Activated CD8-positive, alpha-beta memory T cell treated with anti-CD3 and anti-CD28 coated beads, Interleukin-2, amount 50 U/mL, for 24 hours (primary cell): Measurements from ENCODE around the gene XPO6.
"Not testable (repeated sequence)": the region's sequence is repeated elsewhere in the genome, so short reads cannot be mapped to it uniquely, and the experiment has no call there.

Source experiments
- DNase-seq: peaks from one replicate; pipeline ENCODE4 v3.0.0-alpha.2; 2020; ENCODE audit errors: extremely low read depth

The XPO6 gene

GRCh38 chr16:28211758-28212531, at the start of gene XPO6:
TSS of gene XPO6 (minus strand) at chr16:28211965. CDS start at chr16:28211368, 597 bp downstream.
- DNase-seq, result peak; percentile 95

GRCh38 chr16:28260193-28260592, 48.4 kb upstream of the XPO6 start:
- no peak for DNase-seq

GRCh38 chr16:28259781-28260150, 48.0 kb upstream of the XPO6 start:
- DNase-seq, result no peak

GRCh38 chr16:28259091-28259780, 47.5 kb upstream of the XPO6 start:
- DNase-seq, result no peak

- DNase-seq, result no peak
Observed at GRCh38 chr16:28258567-28258966, 46.8 kb upstream of the XPO6 start.

GRCh38 chr16:28257256-28257655, 45.5 kb upstream of the XPO6 start:
- no peak for DNase-seq

GRCh38 chr16:28255838-28256237, 44.1 kb upstream of the XPO6 start:
- no peak for DNase-seq

GRCh38 chr16:28254158-28254557, 42.4 kb upstream of the XPO6 start:
- no peak for DNase-seq

- no peak for DNase-seq
Observed at GRCh38 chr16:28250999-28251398, 39.2 kb upstream of the XPO6 start.

GRCh38 chr16:28249483-28249882, 37.7 kb upstream of the XPO6 start:
- not testable (repeated sequence) for DNase-seq

GRCh38 chr16:28241924-28242323, 30.2 kb upstream of the XPO6 start:
- no peak for DNase-seq

GRCh38 chr16:28237754-28238357, 26.1 kb upstream of the XPO6 start:
- DNase-seq, result no peak

GRCh38 chr16:28231763-28232162, 20.0 kb upstream of the XPO6 start:
- no peak for DNase-seq

GRCh38 chr16:28223909-28224308, 12.1 kb upstream of the XPO6 start:
- DNase-seq, result not testable (repeated sequence)

- not testable (repeated sequence) for DNase-seq
Observed at GRCh38 chr16:28219777-28220176, 8.0 kb upstream of the XPO6 start.

- no peak for DNase-seq
Observed at GRCh38 chr16:28219282-28219681, 7.5 kb upstream of the XPO6 start.

GRCh38 chr16:28218109-28218508, 6.3 kb upstream of the XPO6 start:
- no peak for DNase-seq

GRCh38 chr16:28217326-28217725, 5.6 kb upstream of the XPO6 start:
- no peak for DNase-seq

- no peak for DNase-seq
Observed at GRCh38 chr16:28213396-28213795, 1.6 kb upstream of the XPO6 start.

GRCh38 chr16:28212532-28212873, 738 bp upstream of the XPO6 start:
- DNase-seq, result no peak

- no peak for DNase-seq
Observed at GRCh38 chr16:28210979-28211588, 681 bp downstream of the XPO6 start.

- no peak for DNase-seq
Observed at GRCh38 chr16:28210264-28210663, 1.5 kb downstream of the XPO6 start.

- no peak for DNase-seq
Observed at GRCh38 chr16:28208824-28209223, 2.9 kb downstream of the XPO6 start.
